HEK293 (cell line): Measurements from ENCODE around the gene PRMT2.

ENCODE experiments used
- CTCF ChIA-PET: fragments of 350-600 bp; formaldehyde crosslinking; extraction: SDS; loops from one replicate; lab custom pipeline; 2021; ENCODE audit warnings: antibody characterized with exemption; lab: Yijun Ruan, JAX
- POLR2A ChIA-PET: fragments of 300-600 bp; formaldehyde crosslinking; extraction: SDS; loops from one replicate; lab custom pipeline; 2020; ENCODE audit warnings: antibody characterized with exemption, inconsistent platforms; lab: Yijun Ruan, JAX
- H3K27ac ChIP-seq: fragments of 200-500 bp; sonication (Bioruptor generic); 2 replicates; pipeline ENCODE4 v1.5.1; 2014; ENCODE audit warnings: low read depth, low read length, control low read depth, inconsistent platforms; ENCODE audit errors: extremely low read depth
- H3K36me3 ChIP-seq, 2 experiments: fragments of 200-500 bp in 1 of 2; sonication (Bioruptor generic) in 1 of 2; 1 replicate in 1 of 2; 2 replicates in 1 of 2; pipeline ENCODE4 v1.5.1; 2014 to 2017; ENCODE audit warnings: inconsistent platforms in 2 of 2, low read length in 2 of 2; ENCODE audit not compliant: control insufficient read depth in 2 of 2, insufficient read depth in 1 of 2
- H3K4me1 ChIP-seq: fragments of 200-500 bp; sonication (Bioruptor generic); 2 replicates; pipeline ENCODE4 v1.5.1; 2014; ENCODE audit warnings: mild to moderate bottlenecking, low read length, inconsistent platforms; ENCODE audit not compliant: control insufficient read depth, insufficient read depth
- H3K4me3 ChIP-seq: 2 replicates; pipeline ENCODE4 v1.5.1; 2011; ENCODE audit warnings: low read depth, mild to moderate bottlenecking, control low read depth, low read length, moderate library complexity
- H3K9me3 ChIP-seq: fragments of 200-500 bp; sonication (Bioruptor generic); 2 replicates; pipeline ENCODE4 v1.5.1; 2014; ENCODE audit warnings: low read depth, low read length, inconsistent platforms; ENCODE audit not compliant: control insufficient read depth, insufficient read depth
- HOXC10 ChIP-seq: sonication (generic); formaldehyde crosslinking; IDR thresholded peaks from 2 replicates; pipeline ENCODE4 v1.8.1; 2023; ENCODE audit warnings: mild to moderate bottlenecking, missing genetic modification reagents
- INSM2 ChIP-seq: fragments of 450-650 bp; formaldehyde crosslinking; IDR thresholded peaks from 2 replicates; pipeline ENCODE4 v1.5.1; 2016; ENCODE audit warnings: missing biosample characterization, missing genetic modification characterization
- MEIS1 ChIP-seq: sonication (generic); formaldehyde crosslinking; IDR thresholded peaks from 2 replicates; pipeline ENCODE4 v1.8.1; 2022; ENCODE audit warnings: missing genetic modification reagents, mild to moderate bottlenecking, borderline replicate concordance
- PATZ1 ChIP-seq: fragments of 450-650 bp; formaldehyde crosslinking; IDR thresholded peaks from 2 replicates; pipeline ENCODE4 v1.5.1; 2016; ENCODE audit warnings: missing biosample characterization, missing genetic modification characterization
- ZBTB7A ChIP-seq: fragments of 450-650 bp; formaldehyde crosslinking; IDR thresholded peaks from 2 replicates; pipeline ENCODE4 v1.5.1; 2016; ENCODE audit warnings: low read depth, missing biosample characterization, missing genetic modification characterization
- ZFHX2 ChIP-seq: fragments of 450-650 bp; formaldehyde crosslinking; conservative IDR thresholded peaks from 2 replicates; pipeline ENCODE4 v1.5.1; 2016; ENCODE audit warnings: missing biosample characterization, missing genetic modification characterization
- ZFP3 ChIP-seq: fragments of 450-650 bp; formaldehyde crosslinking; IDR thresholded peaks from 2 replicates; pipeline ENCODE4 v1.5.1; 2016; ENCODE audit warnings: low read depth, missing biosample characterization, missing genetic modification characterization
- ZNF155 ChIP-seq: fragments of 450-650 bp; formaldehyde crosslinking; IDR thresholded peaks from 2 replicates; pipeline ENCODE4 v1.5.1; 2016; ENCODE audit warnings: missing biosample characterization, missing genetic modification characterization
- ZNF24 ChIP-seq: fragments of 450-650 bp; formaldehyde crosslinking; IDR thresholded peaks from 2 replicates; pipeline ENCODE4 v1.5.1; 2016; ENCODE audit warnings: missing biosample characterization, missing genetic modification characterization
- ZNF248 ChIP-seq: fragments of 450-650 bp; formaldehyde crosslinking; IDR thresholded peaks from 2 replicates; pipeline ENCODE4 v1.5.1; 2017; ENCODE audit warnings: missing biosample characterization, missing genetic modification characterization
- ZNF280C ChIP-seq: fragments of 450-650 bp; formaldehyde crosslinking; IDR thresholded peaks from 2 replicates; pipeline ENCODE4 v1.5.1; 2016; ENCODE audit warnings: missing biosample characterization, missing genetic modification characterization
- ZNF488 ChIP-seq: fragments of 450-650 bp; formaldehyde crosslinking; IDR thresholded peaks from 2 replicates; pipeline ENCODE4 v1.5.1; 2016; ENCODE audit warnings: missing biosample characterization, missing genetic modification characterization
- ZNF571 ChIP-seq: fragments of 450-650 bp; formaldehyde crosslinking; IDR thresholded peaks from 2 replicates; pipeline ENCODE4 v1.5.0; 2017; ENCODE audit warnings: missing biosample characterization, missing genetic modification characterization
- ZNF596 ChIP-seq: fragments of 450-650 bp; IDR thresholded peaks from 2 replicates; pipeline ENCODE4 v1.5.0; 2018; ENCODE audit warnings: missing biosample characterization, mild to moderate bottlenecking, missing genetic modification characterization, moderate library complexity
- ZNF629 ChIP-seq: fragments of 450-650 bp; formaldehyde crosslinking; IDR thresholded peaks from 2 replicates; pipeline ENCODE4 v1.5.1; 2017; ENCODE audit warnings: missing biosample characterization, missing genetic modification characterization
- ZNF639 ChIP-seq: fragments of 450-650 bp; formaldehyde crosslinking; IDR thresholded peaks from 2 replicates; pipeline ENCODE4 v1.5.1; 2016; ENCODE audit warnings: missing biosample characterization, missing genetic modification characterization
- ZNF664 ChIP-seq: fragments of 450-650 bp; formaldehyde crosslinking; IDR thresholded peaks from 2 replicates; pipeline ENCODE4 v1.5.1; 2016; ENCODE audit warnings: missing biosample characterization, missing genetic modification characterization
- ZNF707 ChIP-seq: fragments of 450-650 bp; formaldehyde crosslinking; IDR thresholded peaks from 2 replicates; pipeline ENCODE4 v1.5.1; 2016; ENCODE audit warnings: missing biosample characterization, missing genetic modification characterization
- ZNF791 ChIP-seq: fragments of 450-650 bp; formaldehyde crosslinking; IDR thresholded peaks from 2 replicates; pipeline ENCODE4 v1.5.1; 2016; ENCODE audit warnings: missing biosample characterization, missing genetic modification characterization
- ZNF830 ChIP-seq: fragments of 450-650 bp; IDR thresholded peaks from 2 replicates; pipeline ENCODE4 v1.5.0; 2018; ENCODE audit warnings: missing biosample characterization, missing genetic modification characterization, low read depth, mild to moderate bottlenecking, moderate library complexity
- ZNF843 ChIP-seq: fragments of 450-650 bp; formaldehyde crosslinking; IDR thresholded peaks from 2 replicates; pipeline ENCODE4 v1.5.1; 2016; ENCODE audit warnings: missing biosample characterization, missing genetic modification characterization
- ZSCAN30 ChIP-seq: fragments of 450-650 bp; IDR thresholded peaks from 2 replicates; pipeline ENCODE4 v1.5.1; 2018; ENCODE audit warnings: missing biosample characterization, mild to moderate bottlenecking, missing genetic modification characterization, moderate library complexity

PRMT2 gene

GRCh38 chr21:46649356-46649755 lies 13.9 kb downstream of the PRMT2 start:
- no peak overlapping the region for H3K27ac ChIP-seq
- CTCF ChIA-PET, result no interaction called here
- H3K9me3 ChIP-seq, result no peaks in the 10 kb centered on the region

GRCh38 chr21:46650476-46651098 lies 15.1 kb downstream of the PRMT2 start:
- no peak for TF ChIP-seq ZNF639
- no peak for TF ChIP-seq ZSCAN30 (tag by site-specific recombination)
- no peak for TF ChIP-seq ZNF488
- TF ChIP-seq ZBTB7A, result no peak
- TF ChIP-seq ZFHX2, result peak; percentile 32
- ChIA-PET CTCF (no interaction called here), POLR2A (no interaction called here)
- Histone ChIP-seq H3K9me3 (no peaks in the 10 kb centered on the region), H3K27ac (no peak overlapping the region), H3K4me3 (no peak overlapping the region), H3K36me3 (peaks cover 29 to 88% of the 10 kb centered on the region in 2 experiments), H3K4me1 (no peaks in the 10 kb centered on the region)

More at GRCh38 chr21:46649356-46649755, 13.9 kb downstream of the PRMT2 start:
- peaks cover 34 to 90% of the 10 kb centered on the region in 2 experiments for H3K36me3 ChIP-seq
- TF ChIP-seq ZNF596 (tag by site-specific recombination) (no peak), ZNF843 (tag by site-specific recombination) (no peak)
- POLR2A ChIA-PET, result no interaction called here
- H3K4me3 ChIP-seq, result no peak overlapping the region
- no peaks in the 10 kb centered on the region for H3K4me1 ChIP-seq

GRCh38 chr21:46651121-46651520 lies 15.6 kb downstream of the PRMT2 start:
- Histone ChIP-seq H3K27ac (no peak overlapping the region), H3K9me3 (no peaks in the 10 kb centered on the region), H3K36me3 (peaks cover 24 to 88% of the 10 kb centered on the region in 2 experiments), H3K4me1 (no peaks in the 10 kb centered on the region), H3K4me3 (no peak overlapping the region)
- ChIA-PET POLR2A (no interaction called here), CTCF (no interaction called here)
- TF ChIP-seq ZNF707 (tag by site-specific recombination) (no peak), PATZ1 (tag by site-specific recombination) (no peak), ZNF280C (no peak), ZNF830 (tag by site-specific recombination) (no peak), ZNF248 (tag by site-specific recombination) (no peak), ZNF24 (tag by site-specific recombination) (no peak), MEIS1 (CRISPR knock-in tag) (no peak), ZFP3 (tag by site-specific recombination) (no peak), ZNF571 (tag by site-specific recombination) (no peak), ZNF155 (no peak), ZNF629 (tag by site-specific recombination) (no peak), ZNF664 (tag by site-specific recombination) (no peak), HOXC10 (CRISPR knock-in tag) (no peak), INSM2 (tag by site-specific recombination) (no peak), ZNF791 (tag by site-specific recombination) (no peak)
